Measurements from ENCODE around the gene NRXN3. TPM values are rescaled to one million over a fixed set of nuclear protein-coding genes. Genes with fewer than 3 reads are reported as not detected.
A peak's percentile ranks its signal among the peaks of the same experiment; 100 is the strongest.

Gene NRXN3
- total and polyA plus RNA-seq, 8 donors = 0.53 to 2.5 (median 1.5) TPM

- TF ChIP-seq CTCF (IDR thresholded peaks at IDR 0.05) = no peak
- no peaks in the 10 kb centered on the region for H3K9me3 ChIP-seq
- intact Hi-C loops (cut with DNase I) = no loop called here
- FAIRE-seq (no peak), ATAC-seq (no peak), DNase-seq (no peak)
- H3K4me3 ChIP-seq = no peak overlapping the region
- no peaks in the 10 kb centered on the region for H3K27me3 ChIP-seq
- 62 to 87% methylated on average over 3 of the region's 3 CpGs for WGBS, 2 donors
- no peak overlapping the region for H3K27ac ChIP-seq
- no peaks in the 10 kb centered on the region for H3K4me1 ChIP-seq
- H3K36me3 ChIP-seq = no peaks in the 10 kb centered on the region
Observed at GRCh38 chr14:79600406-79600805, 1430.2 kb downstream of the NRXN3 start.

GRCh38 chr14:79601579-79601978 lies 1431.4 kb downstream of the NRXN3 start:
- no peak overlapping the region for H3K27ac ChIP-seq
- no peaks in the 10 kb centered on the region for H3K36me3 ChIP-seq
- WGBS, 2 donors = 76 to 83% methylated on average over 5 of the region's 5 CpGs
- H3K4me3 ChIP-seq = no peak overlapping the region
- TF ChIP-seq CTCF (IDR thresholded peaks at IDR 0.05) = no peak
- intact Hi-C loops (cut with DNase I) = no loop called here
- ATAC-seq (no peak), DNase-seq (no peak), FAIRE-seq (no peak)
- H3K27me3 ChIP-seq = no peaks in the 10 kb centered on the region
- no peaks in the 10 kb centered on the region for H3K4me1 ChIP-seq
- H3K9me3 ChIP-seq = no peaks in the 10 kb centered on the region

- Histone ChIP-seq H3K9me3 (no peaks in the 10 kb centered on the region), H3K4me3 (no peak overlapping the region), H3K27ac (no peak overlapping the region), H3K4me1 (no peaks in the 10 kb centered on the region), H3K36me3 (no peaks in the 10 kb centered on the region), H3K27me3 (no peaks in the 10 kb centered on the region)
- no peak for FAIRE-seq
- intact Hi-C loops (cut with DNase I) = no loop called here
- WGBS, 2 donors = 61 to 67% methylated on average over 1 of the region's 1 CpG
- no peak for TF ChIP-seq CTCF (IDR thresholded peaks at IDR 0.05)
- peak in 1 of 4 donors; percentile 12 for ATAC-seq
- no peak for DNase-seq
Observed at GRCh38 chr14:79602045-79602444, 1431.9 kb downstream of the NRXN3 start.

DNA sequence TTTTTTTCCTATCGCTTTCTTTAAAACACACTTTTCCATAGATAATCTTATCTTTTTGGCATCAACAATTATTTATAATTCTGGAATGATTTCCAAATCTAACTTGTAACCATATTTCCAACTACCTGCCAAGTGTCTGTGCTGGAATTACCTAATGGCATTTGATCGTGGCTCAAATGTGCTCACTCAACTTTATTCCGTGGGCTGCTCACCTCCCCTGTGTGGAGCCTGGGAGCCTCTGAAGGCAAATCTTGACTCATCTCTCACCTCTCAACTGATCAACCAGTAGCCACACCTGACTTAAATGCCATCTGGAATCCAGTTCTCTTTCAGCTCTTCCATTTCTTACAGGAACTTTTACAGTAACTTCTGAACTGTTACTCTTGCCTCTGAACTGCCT lies 1432.6 kb downstream of the NRXN3 start:
- no peaks in the 10 kb centered on the region for H3K27me3 ChIP-seq
- ATAC-seq (peak in 2 of 4 donors; percentile 42 to 57), DNase-seq (no peak), FAIRE-seq (no peak)
- no peak overlapping the region for H3K4me3 ChIP-seq
- no peak overlapping the region for H3K27ac ChIP-seq
- H3K9me3 ChIP-seq = no peaks in the 10 kb centered on the region
- TF ChIP-seq CTCF (IDR thresholded peaks at IDR 0.05) = no peak
- intact Hi-C loops (cut with DNase I) = no loop called here
- no peaks in the 10 kb centered on the region for H3K36me3 ChIP-seq
- WGBS, 2 donors = 16 to 23% methylated on average over 3 of the region's 3 CpGs
- H3K4me1 ChIP-seq = no peaks in the 10 kb centered on the region

GRCh38 chr14:79605849-79606248 lies 1435.7 kb downstream of the NRXN3 start:
- DNase-seq (no peak), ATAC-seq (no peak), FAIRE-seq (no peak)
- no peaks in the 10 kb centered on the region for H3K4me1 ChIP-seq
- no peak for TF ChIP-seq CTCF (IDR thresholded peaks at IDR 0.05)
- H3K36me3 ChIP-seq = no peaks in the 10 kb centered on the region
- no peak overlapping the region for H3K4me3 ChIP-seq
- WGBS, 2 donors = 52 to 56% methylated on average over 4 of the region's 4 CpGs
- H3K27ac ChIP-seq = no peak overlapping the region
- intact Hi-C loops (cut with DNase I) = no loop called here
- no peaks in the 10 kb centered on the region for H3K9me3 ChIP-seq
- H3K27me3 ChIP-seq = no peaks in the 10 kb centered on the region

Measured in pancreas (tissue), 10 donors.